Left ventricle myocardium superior (tissue), 1 donor: ENCODE data around the gene TGIF2LY. TPM values are rescaled to one million over a fixed set of nuclear protein-coding genes. Genes with fewer than 3 reads are reported as not detected.
"Not testable (repeated sequence)": the region's sequence is repeated elsewhere in the genome, so short reads cannot be mapped to it uniquely, and the experiment has no call there.

Experiments used
- ATAC-seq: fragments of 200-7000 bp; cut with Tn5 transposase; one replicate; pipeline ENCODE4 v1.9.1; 2020; ENCODE audit warnings: mild to moderate bottlenecking, moderate library complexity
- DNase-seq: peaks from one replicate; pipeline ENCODE4 v3.0.0-alpha.2; 2020
- intact Hi-C: fragments of 100-400 bp; cut with micrococcal nuclease; formaldehyde crosslinking; loops from one replicate; pipeline ENCODE4 v1.11.0; 2022
- long read RNA-seq: library from polyadenylated mRNA; unstranded; transcript quantifications from one replicate; pipeline ENCODE4 v2.0.0, GENCODE V29; 2021
- total RNA-seq: library from RNA; stranded (reverse); fragmentation: NEBNext Ultra II Directional; extraction: Animal tissue kit (Norgen Biotek cat#: 25700); gene quantifications from one replicate; pipeline ENCODE4 v1.2.1, GENCODE V29; 2021
- donor health status: DM: no; HTN: yes; CAD: no; lungs with severe emphysema.

The TGIF2LY gene
- not detected for total RNA-seq
- long read RNA-seq = 0 reads

GRCh38 chrY:3578767-3579166 lies at the start of gene TGIF2LY:
TGIF2LY (plus strand) TSS chrY:3579067; CDS start chrY:3579245, 178 bp downstream.
- DNase-seq, ATAC-seq, intact Hi-C loops: not testable (repeated sequence)
